ENCODE measurements around the gene HRH3.

DNA sequence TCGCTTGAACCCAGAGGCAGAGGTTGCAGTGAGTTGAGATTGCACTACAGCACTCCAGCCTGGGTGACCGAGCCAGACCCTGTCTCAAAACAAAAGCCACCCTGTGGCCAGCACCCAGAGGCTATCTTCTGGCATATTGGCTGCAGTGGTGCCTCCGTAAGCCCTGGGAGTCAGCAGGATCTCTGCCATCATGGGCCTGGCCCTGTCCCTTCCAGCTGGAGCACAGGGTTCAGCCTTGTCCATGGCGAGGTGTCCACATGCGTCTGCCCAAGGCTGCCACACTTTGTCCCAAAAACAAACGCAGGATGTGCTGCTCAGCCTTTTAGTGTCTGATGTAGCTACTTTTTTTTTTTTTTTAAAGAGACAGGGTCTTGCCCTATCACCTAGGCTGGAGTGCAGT is 52.6 kb downstream of the HRH3 start:
- TF ChIP-seq SP1 (IDR thresholded peaks at IDR 0.05) (no peak), L3MBTL2 (conservative IDR thresholded peaks at IDR 0.05) (no peak), NFRKB (IDR thresholded peaks at IDR 0.05) (no peak), FOXK2 (IDR thresholded peaks at IDR 0.05) (no peak), FOXM1 (IDR thresholded peaks at IDR 0.05; ENCODE audit: borderline replicate concordance) (no peak), ZNF384 (IDR thresholded peaks at IDR 0.05) (no peak), ARNT (IDR thresholded peaks at IDR 0.05) (no peak), ELF4 (IDR thresholded peaks at IDR 0.05) (no peak), TARDBP (IDR thresholded peaks at IDR 0.05) (no peak), SUZ12 (IDR thresholded peaks at IDR 0.05) (no peak), HDGF (IDR thresholded peaks at IDR 0.05; ENCODE audit: borderline replicate concordance) (no peak), FOXA1 (IDR thresholded peaks at IDR 0.05) (no peak)

All from HEK293T (cell line).